ENCODE data around the gene SNX7. TPM values are rescaled to one million over a fixed set of nuclear protein-coding genes. Genes with fewer than 3 reads are reported as not detected.

Gene SNX7
- total RNA-seq, 1 donor from 2014 or later, result 39.9 TPM

DNA sequence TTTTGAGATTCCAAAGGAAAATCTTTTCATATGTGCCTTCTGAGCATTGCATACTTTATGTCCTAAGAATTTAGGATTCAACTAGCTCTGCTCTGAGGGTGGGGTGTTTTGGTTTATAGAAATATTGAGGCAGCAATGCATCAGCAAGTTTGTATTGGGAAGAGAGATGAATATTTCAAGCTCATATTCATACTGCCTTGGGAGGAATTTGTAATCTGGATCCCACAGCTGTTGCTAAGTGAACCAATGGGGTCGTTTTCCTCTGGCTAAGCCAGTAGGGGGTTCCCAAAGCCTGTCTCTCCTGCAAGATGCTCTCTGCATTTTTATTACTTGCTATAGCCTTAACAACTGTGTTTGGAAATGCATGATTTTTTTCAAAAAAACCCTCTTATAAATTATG lies 130.6 kb downstream of the SNX7 start:
- FAIRE-seq, result no peak
- Mint-ChIP-seq H3K27me3 (ENCODE audit: low read depth, unreplicated experiment) (peaks cover 2% of the 10 kb centered on the region), H3K27ac (ENCODE audit: unreplicated experiment) (no peak overlapping the region), H3K4me3 (ENCODE audit: unreplicated experiment) (no peak overlapping the region), H3K4me1 (ENCODE audit: low read depth, unreplicated experiment) (peaks cover 6% of the 10 kb centered on the region), H3K9me3 (ENCODE audit: unreplicated experiment) (no peaks in the 10 kb centered on the region), H3K36me3 (ENCODE audit: low read depth, unreplicated experiment) (no peaks in the 10 kb centered on the region)
- no peaks in the 10 kb centered on the region for H3K9me3 ChIP-seq (ENCODE audit: insufficient read depth, low read depth, low read length)
- no peaks in the 10 kb centered on the region for H3K4me1 ChIP-seq (ENCODE audit: insufficient read depth, low read length)
- no peaks in the 10 kb centered on the region for H3K27me3 ChIP-seq (ENCODE audit: insufficient read depth, low read length)
- no peak for TF ChIP-seq EZH2 (IDR thresholded peaks at IDR 0.05; ENCODE audit: insufficient read depth, low read length)
- TF ChIP-seq, protein P1, sequence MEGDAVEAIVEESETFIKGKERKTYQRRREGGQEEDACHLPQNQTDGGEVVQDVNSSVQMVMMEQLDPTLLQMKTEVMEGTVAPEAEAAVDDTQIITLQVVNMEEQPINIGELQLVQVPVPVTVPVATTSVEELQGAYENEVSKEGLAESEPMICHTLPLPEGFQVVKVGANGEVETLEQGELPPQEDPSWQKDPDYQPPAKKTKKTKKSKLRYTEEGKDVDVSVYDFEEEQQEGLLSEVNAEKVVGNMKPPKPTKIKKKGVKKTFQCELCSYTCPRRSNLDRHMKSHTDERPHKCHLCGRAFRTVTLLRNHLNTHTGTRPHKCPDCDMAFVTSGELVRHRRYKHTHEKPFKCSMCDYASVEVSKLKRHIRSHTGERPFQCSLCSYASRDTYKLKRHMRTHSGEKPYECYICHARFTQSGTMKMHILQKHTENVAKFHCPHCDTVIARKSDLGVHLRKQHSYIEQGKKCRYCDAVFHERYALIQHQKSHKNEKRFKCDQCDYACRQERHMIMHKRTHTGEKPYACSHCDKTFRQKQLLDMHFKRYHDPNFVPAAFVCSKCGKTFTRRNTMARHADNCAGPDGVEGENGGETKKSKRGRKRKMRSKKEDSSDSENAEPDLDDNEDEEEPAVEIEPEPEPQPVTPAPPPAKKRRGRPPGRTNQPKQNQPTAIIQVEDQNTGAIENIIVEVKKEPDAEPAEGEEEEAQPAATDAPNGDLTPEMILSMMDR (IDR thresholded peaks at IDR 0.05; ENCODE audit: insufficient read depth, low read depth, low read length), result no peak
- no peak overlapping the region for H2AFZ ChIP-seq (ENCODE audit: low read depth, low read length)
- no peak overlapping the region for H3K9ac ChIP-seq (ENCODE audit: low read length)
- no peaks in the 10 kb centered on the region for H3K79me2 ChIP-seq (ENCODE audit: insufficient read depth, low read length)
- DNase-seq (ENCODE audit: low read depth), result peak; percentile 14
- H3K4me3 ChIP-seq (ENCODE audit: insufficient read depth, low read depth, low read length), result no peak overlapping the region
- no peak overlapping the region for H3K4me2 ChIP-seq (ENCODE audit: low read length)
- no peak overlapping the region for H3K27ac ChIP-seq (ENCODE audit: low read depth, low read length)
- H3K36me3 ChIP-seq (ENCODE audit: insufficient read depth, low read length), result no peaks in the 10 kb centered on the region
- no peaks in the 10 kb centered on the region for H4K20me1 ChIP-seq (ENCODE audit: insufficient read depth, low read length)

DNA sequence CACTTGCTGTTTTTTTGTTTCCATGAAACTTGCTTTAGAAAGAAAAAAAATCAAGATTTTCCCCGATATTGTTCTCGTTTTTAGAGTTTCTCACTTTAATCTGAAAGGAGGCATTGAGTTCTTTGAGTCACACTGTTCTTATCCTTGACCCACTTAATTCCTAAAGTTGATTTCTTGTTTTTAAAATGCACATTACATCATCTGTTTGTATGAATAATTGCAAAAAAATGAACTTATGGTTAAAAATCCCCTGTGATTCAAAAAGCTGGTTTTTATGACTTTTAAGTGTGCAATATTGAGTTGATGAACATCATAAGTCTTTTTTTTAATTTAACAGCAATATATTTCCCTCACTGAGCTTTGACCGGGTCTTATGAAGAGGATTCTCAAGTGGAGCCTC lies 131.6 kb downstream of the SNX7 start:
- H4K20me1 ChIP-seq (ENCODE audit: insufficient read depth, low read length), result no peaks in the 10 kb centered on the region
- no peak overlapping the region for H2AFZ ChIP-seq (ENCODE audit: low read depth, low read length)
- no peaks in the 10 kb centered on the region for H3K79me2 ChIP-seq (ENCODE audit: insufficient read depth, low read length)
- Mint-ChIP-seq H3K36me3 (ENCODE audit: low read depth, unreplicated experiment) (no peaks in the 10 kb centered on the region), H3K27ac (ENCODE audit: unreplicated experiment) (no peak overlapping the region), H3K4me1 (ENCODE audit: low read depth, unreplicated experiment) (peaks cover 5% of the 10 kb centered on the region), H3K4me3 (ENCODE audit: unreplicated experiment) (no peak overlapping the region), H3K27me3 (ENCODE audit: low read depth, unreplicated experiment) (peaks cover 2% of the 10 kb centered on the region), H3K9me3 (ENCODE audit: unreplicated experiment) (no peaks in the 10 kb centered on the region)
- no peaks in the 10 kb centered on the region for H3K9me3 ChIP-seq (ENCODE audit: insufficient read depth, low read depth, low read length)
- H3K27me3 ChIP-seq (ENCODE audit: insufficient read depth, low read length), result no peaks in the 10 kb centered on the region
- no peak overlapping the region for H3K27ac ChIP-seq (ENCODE audit: low read depth, low read length)
- FAIRE-seq (no peak), DNase-seq (ENCODE audit: low read depth) (no peak)
- no peak for TF ChIP-seq EZH2 (IDR thresholded peaks at IDR 0.05; ENCODE audit: insufficient read depth, low read length)
- TF ChIP-seq, protein P1 (IDR thresholded peaks at IDR 0.05; ENCODE audit: insufficient read depth, low read depth, low read length), result no peak
- no peak overlapping the region for H3K4me2 ChIP-seq (ENCODE audit: low read length)
- H3K4me3 ChIP-seq (ENCODE audit: insufficient read depth, low read depth, low read length), result no peak overlapping the region
- H3K4me1 ChIP-seq (ENCODE audit: insufficient read depth, low read length), result no peaks in the 10 kb centered on the region
- no peak overlapping the region for H3K9ac ChIP-seq (ENCODE audit: low read length)
- no peaks in the 10 kb centered on the region for H3K36me3 ChIP-seq (ENCODE audit: insufficient read depth, low read length)

DNA sequence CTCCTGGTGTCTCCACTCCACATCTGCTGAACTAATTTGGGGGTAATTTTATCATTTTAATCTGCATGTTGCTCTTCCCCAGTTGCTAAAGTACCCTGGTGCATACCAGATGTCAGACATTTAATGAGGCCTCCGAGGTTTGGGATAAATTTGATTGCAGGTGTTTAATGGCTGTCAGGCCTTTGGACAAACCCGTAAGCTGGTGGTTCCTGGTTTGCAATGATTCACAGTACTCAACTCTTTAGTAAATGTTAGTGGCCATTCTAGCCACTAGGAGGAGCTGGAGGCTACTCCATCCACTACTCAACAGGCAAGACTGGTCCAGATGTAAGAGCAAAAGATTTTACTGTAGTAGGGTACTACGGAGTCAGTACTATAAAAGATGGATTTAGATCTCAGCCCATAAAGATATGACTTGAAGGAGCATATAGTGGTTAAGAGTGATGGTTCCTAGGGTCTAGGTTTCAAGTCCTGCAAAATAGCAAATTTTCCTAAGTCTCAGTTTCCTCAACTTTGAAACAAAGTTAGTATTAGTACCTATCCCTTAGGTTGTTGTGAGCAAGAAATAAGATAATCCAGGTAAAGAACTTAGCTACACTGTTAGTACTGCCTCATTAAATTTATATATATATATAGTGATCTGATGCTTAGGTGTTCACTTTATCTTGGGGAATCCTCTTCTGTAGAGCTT lies 132.8 kb downstream of the SNX7 start:
- H3K4me3 Mint-ChIP-seq (ENCODE audit: unreplicated experiment), result no peak overlapping the region
- H3K27me3 Mint-ChIP-seq (ENCODE audit: low read depth, unreplicated experiment), result peaks cover 2% of the 10 kb centered on the region
- no peaks in the 10 kb centered on the region for H3K27me3 ChIP-seq (ENCODE audit: insufficient read depth, low read length)
- no peak overlapping the region for H3K27ac Mint-ChIP-seq (ENCODE audit: unreplicated experiment)
- no peak overlapping the region for H3K27ac ChIP-seq (ENCODE audit: low read depth, low read length)
- no peaks in the 10 kb centered on the region for H3K4me1 ChIP-seq (ENCODE audit: insufficient read depth, low read length)
- TF ChIP-seq EZH2 (IDR thresholded peaks at IDR 0.05; ENCODE audit: insufficient read depth, low read length), result no peak
- TF ChIP-seq, protein P1 (IDR thresholded peaks at IDR 0.05; ENCODE audit: insufficient read depth, low read depth, low read length), result peak; percentile 91
- no peaks in the 10 kb centered on the region for H3K36me3 Mint-ChIP-seq (ENCODE audit: low read depth, unreplicated experiment)
- no peaks in the 10 kb centered on the region for H3K9me3 ChIP-seq (ENCODE audit: insufficient read depth, low read depth, low read length)
- H2AFZ ChIP-seq (ENCODE audit: low read depth, low read length), result no peak overlapping the region
- H3K9me3 Mint-ChIP-seq (ENCODE audit: unreplicated experiment), result no peaks in the 10 kb centered on the region
- no peaks in the 10 kb centered on the region for H3K79me2 ChIP-seq (ENCODE audit: insufficient read depth, low read length)
- no peak overlapping the region for H3K9ac ChIP-seq (ENCODE audit: low read length)
- FAIRE-seq (peak; percentile 75), DNase-seq (ENCODE audit: low read depth) (peak; percentile 51)
- H3K4me3 ChIP-seq (ENCODE audit: insufficient read depth, low read depth, low read length), result no peak overlapping the region
- H3K36me3 ChIP-seq (ENCODE audit: insufficient read depth, low read length), result no peaks in the 10 kb centered on the region
- H3K4me1 Mint-ChIP-seq (ENCODE audit: low read depth, unreplicated experiment), result peaks cover 4% of the 10 kb centered on the region
- no peaks in the 10 kb centered on the region for H4K20me1 ChIP-seq (ENCODE audit: insufficient read depth, low read length)
- no peak overlapping the region for H3K4me2 ChIP-seq (ENCODE audit: low read length)
